Neural progenitor cell (in vitro differentiated cells): ENCODE measurements around the gene ANKDD1B.

Source experiments
- EZH2 ChIP-seq: fragments of 200-600 bp; sonication (generic); IDR thresholded peaks from 2 replicates; pipeline ENCODE4 v1.6.1; 2017; ENCODE audit warnings: antibody characterized with exemption, mild to moderate bottlenecking, moderate library complexity
- EZH2phosphoT487 ChIP-seq: fragments of 200-600 bp; sonication (generic); IDR thresholded peaks from 2 replicates; pipeline ENCODE4 v1.6.1; 2017; ENCODE audit warnings: antibody characterized with exemption
- TF ChIP-seq, protein P1 (sequence below): fragments of 200-600 bp; sonication (generic); IDR thresholded peaks from 2 replicates; pipeline ENCODE4 v1.5.1; 2017; ENCODE audit warnings: antibody characterized with exemption, mild to moderate bottlenecking

DNA sequence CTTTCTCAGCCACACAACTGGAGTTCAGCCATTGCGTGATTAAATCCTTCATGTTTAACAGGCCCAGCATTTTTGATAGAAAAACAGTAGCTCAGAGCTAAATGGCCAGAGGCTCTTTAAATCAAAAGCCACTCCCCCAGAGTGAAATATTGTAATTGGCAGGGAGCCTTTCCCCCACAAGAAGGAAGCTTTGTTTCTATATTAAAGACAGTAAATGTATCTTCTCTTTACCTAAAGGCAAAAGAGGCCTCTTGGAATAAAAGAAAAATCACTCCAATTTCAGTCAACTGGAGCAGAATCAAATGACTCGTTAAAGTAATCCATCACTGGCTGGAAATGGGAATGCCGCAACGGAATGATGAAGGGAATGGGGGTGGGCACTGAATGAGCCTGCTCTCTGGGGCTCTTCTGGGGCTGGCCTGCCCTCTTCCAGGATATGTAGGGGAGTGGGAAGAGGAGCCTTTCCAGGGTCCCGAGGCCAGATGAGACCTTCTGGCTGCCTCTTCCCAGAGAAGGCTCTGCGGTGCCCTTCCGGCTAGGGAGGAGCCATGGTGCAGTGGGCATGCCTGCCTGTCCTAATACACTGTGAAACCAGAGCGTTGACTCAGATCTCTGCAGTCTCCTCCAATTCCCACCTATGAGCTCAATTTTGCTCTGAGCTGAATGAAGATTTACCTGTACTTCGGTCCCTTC lies 45.2 kb downstream of the ANKDD1B start:
- TF ChIP-seq, protein P1, sequence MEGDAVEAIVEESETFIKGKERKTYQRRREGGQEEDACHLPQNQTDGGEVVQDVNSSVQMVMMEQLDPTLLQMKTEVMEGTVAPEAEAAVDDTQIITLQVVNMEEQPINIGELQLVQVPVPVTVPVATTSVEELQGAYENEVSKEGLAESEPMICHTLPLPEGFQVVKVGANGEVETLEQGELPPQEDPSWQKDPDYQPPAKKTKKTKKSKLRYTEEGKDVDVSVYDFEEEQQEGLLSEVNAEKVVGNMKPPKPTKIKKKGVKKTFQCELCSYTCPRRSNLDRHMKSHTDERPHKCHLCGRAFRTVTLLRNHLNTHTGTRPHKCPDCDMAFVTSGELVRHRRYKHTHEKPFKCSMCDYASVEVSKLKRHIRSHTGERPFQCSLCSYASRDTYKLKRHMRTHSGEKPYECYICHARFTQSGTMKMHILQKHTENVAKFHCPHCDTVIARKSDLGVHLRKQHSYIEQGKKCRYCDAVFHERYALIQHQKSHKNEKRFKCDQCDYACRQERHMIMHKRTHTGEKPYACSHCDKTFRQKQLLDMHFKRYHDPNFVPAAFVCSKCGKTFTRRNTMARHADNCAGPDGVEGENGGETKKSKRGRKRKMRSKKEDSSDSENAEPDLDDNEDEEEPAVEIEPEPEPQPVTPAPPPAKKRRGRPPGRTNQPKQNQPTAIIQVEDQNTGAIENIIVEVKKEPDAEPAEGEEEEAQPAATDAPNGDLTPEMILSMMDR: no peak
- no peak for TF ChIP-seq EZH2
- TF ChIP-seq EZH2phosphoT487: no peak
